DOHH2 (cell line): ENCODE data around the gene ATP11A.

Source experiments
- CTCF ChIP-seq: fragments of 200-600 bp; sonication (generic); IDR thresholded peaks from one replicate; pipeline ENCODE4 v1.5.1; 2014; ENCODE audit warnings: antibody characterized with exemption, mild to moderate bottlenecking, low read depth, low read length; ENCODE audit not compliant: poor library complexity, severe bottlenecking
- EZH2phosphoT487 ChIP-seq: fragments of 200-600 bp; sonication (generic); IDR thresholded peaks from 2 replicates; pipeline ENCODE4 v1.6.1; 2017; ENCODE audit warnings: borderline replicate concordance, mild to moderate bottlenecking, antibody characterized with exemption, low read length, moderate library complexity, mixed read lengths

GRCh38 chr13:112740502-112741131, 50.8 kb downstream of the ATP11A start:
- no peak for TF ChIP-seq CTCF
- no peak for TF ChIP-seq EZH2phosphoT487
